HG03095 (cell line): Measurements from ENCODE around the gene TMEM97.

Experiments used
- ATAC-seq: cut with Tn5 transposase; IDR thresholded peaks from one replicate; pipeline ENCODE4 v1.9.1; 2021; ENCODE audit warnings: moderate library complexity; ENCODE audit not compliant: unreplicated experiment

Gene TMEM97

GRCh38 chr17:28363776-28364650 is 45.0 kb downstream of the TMEM97 start:
- ATAC-seq, result no peak

- ATAC-seq, result no peak
Measured at GRCh38 chr17:28364665-28365363, 45.8 kb downstream of the TMEM97 start, which contains the start of gene SEBOX. TSS of gene SEBOX (minus strand) at chr17:28365199. CDS start at chr17:28365151, 48 bp downstream.

- no peak for ATAC-seq
Measured at GRCh38 chr17:28365487-28365886, 46.5 kb downstream of the TMEM97 start.

- ATAC-seq, result no peak
Measured at GRCh38 chr17:28366605-28367004, 47.6 kb downstream of the TMEM97 start.

GRCh38 chr17:28367641-28368305 is 48.8 kb downstream of the TMEM97 start:
- ATAC-seq, result no peak

GRCh38 chr17:28368306-28368831 is 49.4 kb downstream of the TMEM97 start:
- no peak for ATAC-seq

- ATAC-seq, result no peak
Measured at GRCh38 chr17:28368915-28369683, 50.1 kb downstream of the TMEM97 start.

- ATAC-seq, result no peak
Measured at GRCh38 chr17:28369684-28370034, 50.7 kb downstream of the TMEM97 start.

- ATAC-seq, result no peak
Measured at GRCh38 chr17:28370035-28370743, 51.2 kb downstream of the TMEM97 start, which contains the start of gene VTN. TSS of gene VTN (minus strand) at chr17:28370307. CDS start at chr17:28370203, 104 bp downstream.

GRCh38 chr17:28370744-28371103 is 51.7 kb downstream of the TMEM97 start:
- no peak for ATAC-seq

- peak; percentile 59 for ATAC-seq
Measured at GRCh38 chr17:28371245-28372202, 52.5 kb downstream of the TMEM97 start, which contains the start of gene SARM1. TSS of gene SARM1 (plus strand) at chr17:28371694. CDS start at chr17:28372033, 339 bp downstream.

- no peak for ATAC-seq
Measured at GRCh38 chr17:28372203-28372944, 53.4 kb downstream of the TMEM97 start.

- no peak for ATAC-seq
Measured at GRCh38 chr17:28372945-28373274, 53.9 kb downstream of the TMEM97 start.
